AG04450 (cell line): ENCODE data around the gene HRH3. TPM values are rescaled to one million over a fixed set of nuclear protein-coding genes. Genes with fewer than 3 reads are reported as not detected.

ENCODE experiments used
- CTCF ChIA-PET: fragments of 300-600, 350-600 bp; formaldehyde crosslinking; extraction: SDS; loops from one replicate; lab custom pipeline; 2022; ENCODE audit warnings: antibody characterized with exemption, inconsistent platforms; lab: Charles Lee
- POLR2A ChIA-PET: fragments of 350-600 bp; formaldehyde crosslinking; extraction: SDS; loops from one replicate; lab custom pipeline; 2021; ENCODE audit warnings: antibody characterized with exemption, inconsistent platforms; lab: Yijun Ruan, JAX
- DNase-seq: peaks from one replicate; pipeline ENCODE4 v3.0.0-alpha.2; 2011; ENCODE audit warnings: low read depth, low spot score
- H3K27ac ChIP-seq: one replicate; pipeline ENCODE4 v1.5.1; 2012; ENCODE audit warnings: low read depth, low read length, control low read depth
- H3K27me3 ChIP-seq: one replicate; pipeline ENCODE4 v1.6.0; 2012; ENCODE audit warnings: low read length; ENCODE audit not compliant: control insufficient read depth, insufficient read depth
- H3K4me3 ChIP-seq: 2 replicates; pipeline ENCODE4 v1.5.1; 2011; ENCODE audit warnings: mild to moderate bottlenecking, low read depth, low read length, control low read depth
- H3K9me3 ChIP-seq: 2 replicates; pipeline ENCODE4 v1.5.1; 2012; ENCODE audit warnings: low read length; ENCODE audit not compliant: control insufficient read depth, insufficient read depth
- CTCF ChIP-seq: IDR thresholded peaks from 2 replicates; pipeline ENCODE4 v1.5.1; 2011; ENCODE audit warnings: low read depth, low read length, control low read depth, inconsistent platforms
- polyA plus RNA-seq: library from polyadenylated mRNA; depleted of rRNA; stranded (reverse); fragments of >200 nt; gene quantifications from 2 replicates; pipeline ENCODE4 v1.2.3, GENCODE V29; 2011

HRH3 gene
- polyA plus RNA-seq, 1 experiment: not detected

DNA sequence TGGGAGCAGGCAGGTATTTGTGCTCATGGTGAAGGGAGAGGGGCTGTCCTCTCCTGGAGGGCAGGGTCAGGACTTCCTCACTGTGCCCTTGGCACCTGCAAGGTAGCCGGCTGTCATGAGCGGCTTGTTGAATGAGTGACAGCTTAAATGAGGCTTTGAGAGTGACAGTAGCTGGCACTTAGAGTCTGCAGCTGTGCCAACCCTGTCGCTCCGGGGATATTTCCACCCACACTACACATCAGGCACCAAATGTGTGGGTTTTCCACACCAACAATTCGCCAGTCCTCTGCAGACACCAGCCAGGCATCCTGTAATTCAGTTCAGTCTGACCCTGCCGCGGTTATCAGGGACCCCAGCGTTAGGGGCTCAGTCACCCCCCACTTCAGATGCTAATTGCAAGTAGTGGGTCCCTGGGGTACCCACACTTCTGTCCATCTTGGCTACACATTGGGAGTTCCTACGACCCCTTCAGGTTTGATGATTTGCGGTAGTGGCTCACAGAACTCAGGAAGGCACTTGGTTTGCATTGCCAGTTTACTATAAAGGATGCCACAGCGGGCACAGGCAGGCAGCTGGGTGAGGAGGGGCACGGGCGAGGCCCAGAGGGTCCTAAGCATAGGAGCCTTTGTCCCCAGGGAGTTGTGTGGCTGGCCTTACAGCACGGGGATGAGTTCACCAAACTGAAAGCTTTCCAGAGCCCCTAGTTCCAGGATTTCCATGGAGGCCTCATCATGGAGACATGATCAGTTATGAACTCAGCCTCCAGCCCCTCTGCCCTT lies 28.1 kb downstream of the HRH3 start:
- no peak overlapping the region for H3K27ac ChIP-seq
- no peak for DNase-seq
- POLR2A ChIA-PET: no interaction called here
- TF ChIP-seq CTCF: no peak
- H3K4me3 ChIP-seq: no peak overlapping the region
- H3K9me3 ChIP-seq: no peaks in the 10 kb centered on the region
- CTCF ChIA-PET: interaction anchor here (0.5 kb wide), 1 partner anchor 110 kb away, joined by 5 read pairs; no protein-coding TSS in a partner anchor
- no peaks in the 10 kb centered on the region for H3K27me3 ChIP-seq

DNA sequence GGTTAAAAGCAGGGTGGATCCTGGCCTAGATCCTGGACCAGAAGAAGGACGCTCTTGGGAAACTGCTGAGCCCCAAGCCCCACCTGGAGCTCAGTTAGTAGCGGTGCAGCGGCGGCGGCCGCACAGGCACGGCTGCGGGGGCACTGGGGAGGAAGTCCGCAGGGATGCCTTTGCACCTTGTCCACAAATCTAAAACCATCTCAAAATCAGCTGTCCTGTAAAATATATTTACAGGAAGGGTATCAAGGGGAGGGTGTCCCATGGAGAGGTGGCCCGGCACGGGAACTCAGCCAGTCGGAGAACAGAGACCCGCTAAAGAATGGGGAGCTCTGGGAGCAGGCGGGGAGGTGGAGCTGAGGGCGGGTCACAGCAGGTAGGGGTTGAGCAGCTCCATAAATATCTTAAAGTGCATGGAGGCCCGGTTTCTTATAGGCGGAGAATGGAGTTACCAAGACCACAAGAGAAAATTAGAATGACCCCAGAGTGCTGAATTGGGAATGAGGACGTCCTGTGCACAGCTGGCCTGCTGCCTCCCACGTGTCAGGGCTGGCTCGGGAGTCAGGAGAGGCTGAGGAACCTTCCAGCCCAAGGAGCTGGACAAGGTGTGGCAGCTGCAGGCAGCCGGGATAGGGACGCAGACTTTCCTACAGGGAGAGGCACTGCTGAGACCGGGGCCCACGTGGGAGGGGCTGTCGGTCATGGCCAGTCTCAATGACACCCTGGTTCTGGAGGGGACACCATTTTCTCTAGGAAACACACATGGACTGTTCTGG lies 29.3 kb downstream of the HRH3 start:
- Histone ChIP-seq H3K27me3 (no peaks in the 10 kb centered on the region), H3K27ac (no peak overlapping the region), H3K4me3 (no peak overlapping the region), H3K9me3 (no peaks in the 10 kb centered on the region)
- POLR2A ChIA-PET: no interaction called here
- TF ChIP-seq CTCF: no peak
- no peak for DNase-seq
- CTCF ChIA-PET: no interaction called here

DNA sequence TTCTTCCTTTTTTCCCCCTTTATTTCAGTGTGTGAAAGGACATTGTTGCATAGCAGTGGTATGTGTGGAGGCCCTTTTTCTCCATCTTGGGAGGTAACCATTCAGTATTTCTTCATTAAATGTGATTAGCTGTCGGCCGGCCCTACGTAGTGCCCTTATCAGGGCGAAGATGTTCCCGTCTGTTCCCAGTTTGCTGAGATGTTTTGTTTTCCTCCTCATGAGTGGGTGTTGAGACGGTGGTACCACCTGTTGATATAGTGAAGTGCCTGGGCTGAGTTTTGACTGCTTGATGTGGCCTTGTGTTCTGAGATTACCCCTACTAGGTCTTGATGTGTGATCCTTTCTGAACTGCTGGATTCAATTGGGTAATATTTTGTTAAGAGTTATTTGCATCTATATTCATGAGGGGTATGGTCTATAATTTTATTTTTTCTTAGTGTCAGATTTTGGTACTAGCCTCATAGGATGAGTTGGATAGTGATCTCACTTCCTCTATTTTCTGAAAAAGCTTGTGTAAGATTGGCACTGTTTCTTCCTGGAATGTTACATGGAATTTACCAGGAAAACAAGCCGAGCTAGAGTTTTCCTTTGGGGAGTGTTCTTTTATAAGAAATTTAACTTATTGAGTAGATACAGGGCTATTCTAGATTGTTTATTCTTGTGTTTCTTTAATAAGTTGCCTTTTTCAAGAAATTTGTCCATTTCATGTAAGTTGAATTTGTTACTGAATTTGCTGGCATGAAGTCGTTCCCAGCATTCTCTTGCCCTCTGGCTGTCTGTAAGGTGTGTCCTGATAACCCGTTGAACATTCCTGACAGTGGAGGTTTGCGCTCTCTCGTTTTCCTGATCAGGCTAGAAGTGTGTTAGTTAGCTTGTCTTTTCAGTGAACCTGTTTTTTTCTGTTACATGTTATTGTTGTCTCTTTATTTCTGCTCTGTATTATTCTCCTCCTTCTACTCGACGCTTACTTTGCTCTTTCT lies 32.9 kb downstream of the HRH3 start:
- H3K9me3 ChIP-seq: no peaks in the 10 kb centered on the region; the same call in 1 of the 2 replicates
- no peak for TF ChIP-seq CTCF
- ChIA-PET CTCF (interaction anchor here (1.7 kb wide), 1 partner anchor 31 kb away, joined by 6 read pairs; no protein-coding TSS in a partner anchor), POLR2A (no interaction called here)
- DNase-seq: no peak
- no peak overlapping the region for H3K27ac ChIP-seq
- H3K4me3 ChIP-seq: no peak overlapping the region
- H3K27me3 ChIP-seq: no peaks in the 10 kb centered on the region

GRCh38 chr20:62186096-62186426 lies 34.0 kb downstream of the HRH3 start:
- H3K4me3 ChIP-seq: no peak overlapping the region
- H3K27ac ChIP-seq: no peak overlapping the region
- ChIA-PET CTCF (no interaction called here), POLR2A (no interaction called here)
- H3K27me3 ChIP-seq: no peaks in the 10 kb centered on the region
- no peaks in the 10 kb centered on the region; the same call in 1 of the 2 replicates for H3K9me3 ChIP-seq
- DNase-seq: no peak
- TF ChIP-seq CTCF: no peak
